Activated CD8-positive, alpha-beta memory T cell treated with anti-CD3 and anti-CD28 coated beads for 36 hours (primary cell): Measurements from ENCODE around the gene ITGA3. TPM values are rescaled to one million over a fixed set of nuclear protein-coding genes. Genes with fewer than 3 reads are reported as not detected.
"Not testable (repeated sequence)": the region's sequence is repeated elsewhere in the genome, so short reads cannot be mapped to it uniquely, and the experiment has no call there.

ENCODE experiments used
- CTCF ChIA-PET: fragments of 350-600 bp; sonication (Branson Sonifier 250); formaldehyde crosslinking; loops from one replicate; lab custom pipeline; 2021; ENCODE audit warnings: antibody characterized with exemption; lab: Charles Lee
- POLR2A ChIA-PET: fragments of 350-600 bp; sonication (Branson Sonifier 250); formaldehyde crosslinking; loops from one replicate; lab custom pipeline; 2021; ENCODE audit warnings: antibody characterized with exemption; lab: Charles Lee
- total RNA-seq, 2 experiments: library from RNA; stranded (reverse); gene quantifications; one replicate each; pipeline ENCODE4 v1.2.3, GENCODE V29; 2021

The ITGA3 gene
- total RNA-seq, 2 experiments from 2014 or later = 8.0 to 8.2 TPM

DNA sequence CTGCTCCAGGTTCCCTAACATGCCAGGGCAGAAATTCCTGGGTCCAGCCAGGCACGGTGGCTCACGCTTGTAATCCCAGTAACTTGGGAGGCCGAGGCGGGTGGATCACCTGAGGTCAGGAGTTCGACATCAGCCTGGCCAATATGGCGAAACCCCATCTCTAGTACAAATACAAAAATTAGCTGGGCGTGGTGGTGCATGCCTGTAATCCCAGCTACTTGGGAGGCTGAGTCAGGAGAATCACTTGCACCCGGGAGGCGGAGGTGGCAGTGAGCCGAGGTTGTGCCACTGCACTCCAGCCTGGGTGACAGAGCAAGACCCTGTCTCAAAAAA is 5.8 kb downstream of the ITGA3 start:
- CTCF ChIA-PET = interaction anchor here (0.7 kb wide), 1 partner anchor 152 kb away, joined by 3 read pairs; no protein-coding TSS in a partner anchor

DNA sequence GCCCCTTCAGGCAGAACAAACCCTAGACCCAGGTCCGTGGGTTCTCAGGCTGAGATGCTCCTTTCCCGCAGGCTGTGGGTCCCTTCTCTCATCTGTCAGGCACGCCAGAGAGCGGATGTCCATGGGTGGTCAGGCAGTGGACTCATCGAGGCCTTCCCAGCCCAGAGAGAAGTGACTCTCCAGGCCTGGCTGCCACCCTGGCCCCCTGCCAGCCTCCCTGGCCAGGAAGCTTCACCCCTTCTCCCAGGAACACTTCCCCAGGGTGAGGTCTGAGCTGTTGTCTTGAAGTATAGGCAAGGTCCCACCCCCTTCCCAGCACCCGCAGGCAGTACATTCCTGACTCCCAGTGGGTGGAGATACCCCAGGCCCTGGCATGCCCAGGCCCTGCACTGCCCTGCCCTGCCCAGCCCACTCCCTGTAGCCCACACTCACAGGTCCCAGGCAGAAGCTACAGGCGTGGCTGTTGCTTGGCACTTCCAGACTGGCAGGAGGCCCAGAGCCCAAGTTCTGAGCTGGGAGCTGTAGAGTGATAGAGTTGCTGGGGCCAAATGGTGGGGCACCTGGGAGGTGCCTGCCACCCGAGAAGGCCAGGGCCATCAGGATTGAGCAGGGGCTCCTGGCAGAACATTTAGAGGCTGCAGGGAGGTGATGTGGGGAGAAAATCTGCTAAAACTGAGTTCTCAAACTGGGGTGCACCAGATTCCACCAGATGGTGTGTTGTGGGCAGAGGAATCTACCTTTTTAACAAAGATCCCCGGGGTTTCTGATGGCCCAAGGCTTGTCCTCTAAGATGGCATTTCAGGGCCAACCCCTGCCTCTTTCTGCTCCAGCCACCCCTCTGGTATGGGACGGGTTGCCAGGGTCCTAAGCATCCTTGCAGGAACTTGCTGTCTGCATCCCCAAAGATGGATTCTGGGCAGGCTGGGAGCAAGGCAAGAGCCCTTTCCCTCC is 6.7 kb downstream of the ITGA3 start:
- POLR2A ChIA-PET = interaction anchor here (0.6 kb wide), 1 partner anchor 1063 kb away, joined by 5 read pairs; no protein-coding TSS in a partner anchor
- CTCF ChIA-PET = no interaction called here

More for the DNA sequence above, 5.8 kb downstream of the ITGA3 start:
- POLR2A ChIA-PET = not testable (repeated sequence)

DNA sequence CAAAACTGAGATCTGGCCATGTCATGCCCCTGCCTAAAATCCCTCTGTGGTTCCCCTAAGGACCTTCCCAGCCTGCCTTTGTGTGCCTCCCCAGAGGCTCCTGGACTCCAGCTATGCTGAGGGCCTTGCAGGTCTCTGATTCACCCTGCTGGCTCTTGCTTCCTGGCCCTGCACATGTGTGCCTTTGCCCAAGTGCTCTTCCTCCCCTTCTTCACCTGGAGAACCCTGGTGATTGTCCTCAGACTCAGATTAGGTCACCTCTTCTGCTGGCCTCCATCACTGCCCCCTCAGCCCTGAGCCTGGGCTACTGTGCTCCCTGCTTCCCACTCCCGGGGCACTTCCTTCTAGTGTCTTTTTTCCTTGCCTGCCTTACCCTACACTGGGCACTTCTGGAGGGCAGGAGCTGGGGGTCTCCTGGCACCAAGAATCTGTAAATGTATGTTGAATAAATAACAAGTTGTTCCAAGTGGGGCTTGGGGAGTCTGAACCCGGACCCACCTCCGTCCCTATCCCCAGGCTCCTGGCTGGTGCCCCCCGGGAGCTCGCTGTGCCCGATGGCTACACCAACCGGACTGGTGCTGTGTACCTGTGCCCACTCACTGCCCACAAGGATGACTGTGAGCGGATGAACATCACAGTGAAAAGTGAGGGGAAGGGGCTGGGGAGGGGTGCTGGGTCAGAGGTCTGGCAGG is 7.8 kb downstream of the ITGA3 start:
- ChIA-PET CTCF (no interaction called here), POLR2A (no interaction called here)

DNA sequence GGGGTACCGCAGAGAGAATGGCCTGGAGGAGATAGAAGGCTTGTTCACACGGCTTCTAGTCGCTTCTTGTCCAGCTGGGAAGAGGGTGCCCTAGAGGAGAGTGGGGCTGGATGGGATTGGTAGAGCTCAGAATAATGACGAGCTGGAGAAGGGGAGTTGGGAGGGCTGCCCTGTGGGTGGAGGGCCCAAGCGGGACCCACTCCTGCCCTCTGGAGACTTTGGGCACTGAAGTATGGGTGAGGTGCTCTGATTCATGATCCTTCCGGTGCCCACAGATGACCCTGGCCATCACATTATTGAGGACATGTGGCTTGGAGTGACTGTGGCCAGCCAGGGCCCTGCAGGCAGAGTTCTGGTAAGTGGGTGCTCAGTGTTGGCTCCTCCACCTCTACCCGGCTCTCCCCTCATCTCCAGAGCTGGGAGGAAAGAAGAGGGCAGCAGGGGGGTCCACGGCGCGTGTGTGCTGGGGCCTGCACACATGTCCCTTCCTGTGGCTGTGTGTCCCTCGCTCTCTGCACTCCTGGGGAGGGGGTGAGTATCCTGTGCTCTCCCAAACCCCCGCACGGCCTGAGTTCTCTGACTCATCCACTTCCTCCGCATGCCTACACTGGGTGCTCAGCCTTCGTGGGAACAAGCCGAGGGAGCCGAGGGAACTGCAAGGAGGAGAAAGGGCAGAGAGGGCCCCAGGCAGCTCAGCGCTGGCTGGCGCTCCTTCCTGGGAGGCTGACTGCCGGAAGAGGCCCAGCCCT is 8.5 kb downstream of the ITGA3 start:
- ChIA-PET CTCF (interaction anchor here (0.6 kb wide), 2 partner anchors 60 to 246 kb away, joined by 3 read pairs; no protein-coding TSS in a partner anchor), POLR2A (no interaction called here)

DNA sequence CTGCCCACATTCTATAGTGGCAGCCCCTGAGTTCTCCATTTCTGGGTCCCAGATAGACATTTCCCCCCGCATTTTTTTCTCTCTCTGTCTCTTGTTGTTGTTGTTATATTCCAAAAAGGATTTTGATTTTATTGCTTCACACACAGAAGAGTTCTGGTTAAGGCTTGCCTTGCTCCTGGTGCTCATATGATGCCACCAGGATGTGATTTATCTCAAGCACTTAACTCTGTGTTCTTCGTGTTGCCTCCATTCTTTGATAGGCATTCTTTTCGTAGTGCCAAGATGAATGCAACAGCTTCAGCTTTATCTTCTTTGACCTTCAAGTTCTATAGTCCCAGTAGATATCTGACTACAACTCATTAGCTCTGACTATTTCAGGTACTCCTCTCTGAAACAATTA is 9.1 kb downstream of the ITGA3 start:
- CTCF ChIA-PET = interaction anchor here (0.6 kb wide), 2 partner anchors 61 to 247 kb away, joined by 3 read pairs; no protein-coding TSS in a partner anchor
- POLR2A ChIA-PET = no interaction called here

DNA sequence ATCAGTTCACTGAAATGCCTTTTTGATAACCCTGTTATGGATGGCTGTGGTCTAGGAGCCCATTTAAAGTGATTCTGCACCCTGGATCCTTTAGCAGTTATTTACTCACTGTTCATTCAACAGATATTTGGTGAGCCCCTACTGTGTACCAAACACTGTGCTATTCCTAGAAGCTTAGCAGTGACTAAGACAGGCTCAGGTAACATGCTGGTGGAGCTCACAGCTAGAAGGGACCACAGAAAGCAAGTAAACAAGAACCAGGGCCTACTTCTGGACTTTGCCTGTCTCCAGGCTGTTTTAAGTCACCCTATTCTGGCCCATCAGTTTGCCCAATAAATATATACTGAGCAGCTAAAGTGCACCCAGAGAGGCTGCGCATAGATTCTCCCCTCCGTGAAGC is 11.1 kb downstream of the ITGA3 start:
- CTCF ChIA-PET = interaction anchor here (0.5 to 1.7 kb wide), 6 partner anchors 11 to 530 kb away, joined by 3 to 7 read pairs (median 4); partner anchors contain the start of gene ITGA3
- POLR2A ChIA-PET = no interaction called here

DNA sequence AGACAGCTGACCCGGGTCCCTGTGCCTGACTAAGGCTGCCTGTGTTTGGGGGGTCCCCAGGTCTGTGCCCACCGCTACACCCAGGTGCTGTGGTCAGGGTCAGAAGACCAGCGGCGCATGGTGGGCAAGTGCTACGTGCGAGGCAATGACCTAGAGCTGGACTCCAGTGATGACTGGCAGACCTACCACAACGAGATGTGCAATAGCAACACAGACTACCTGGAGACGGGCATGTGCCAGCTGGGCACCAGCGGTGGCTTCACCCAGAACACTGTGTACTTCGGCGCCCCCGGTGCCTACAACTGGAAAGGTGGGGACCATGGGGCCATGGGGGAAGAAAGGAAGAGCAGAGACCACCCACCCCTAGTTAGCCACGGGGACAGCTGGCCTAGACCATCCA is 12.1 kb downstream of the ITGA3 start:
- POLR2A ChIA-PET = no interaction called here
- CTCF ChIA-PET = interaction anchor here (1.7 kb wide), 1 partner anchor 42 kb away, joined by 7 read pairs; no protein-coding TSS in a partner anchor

DNA sequence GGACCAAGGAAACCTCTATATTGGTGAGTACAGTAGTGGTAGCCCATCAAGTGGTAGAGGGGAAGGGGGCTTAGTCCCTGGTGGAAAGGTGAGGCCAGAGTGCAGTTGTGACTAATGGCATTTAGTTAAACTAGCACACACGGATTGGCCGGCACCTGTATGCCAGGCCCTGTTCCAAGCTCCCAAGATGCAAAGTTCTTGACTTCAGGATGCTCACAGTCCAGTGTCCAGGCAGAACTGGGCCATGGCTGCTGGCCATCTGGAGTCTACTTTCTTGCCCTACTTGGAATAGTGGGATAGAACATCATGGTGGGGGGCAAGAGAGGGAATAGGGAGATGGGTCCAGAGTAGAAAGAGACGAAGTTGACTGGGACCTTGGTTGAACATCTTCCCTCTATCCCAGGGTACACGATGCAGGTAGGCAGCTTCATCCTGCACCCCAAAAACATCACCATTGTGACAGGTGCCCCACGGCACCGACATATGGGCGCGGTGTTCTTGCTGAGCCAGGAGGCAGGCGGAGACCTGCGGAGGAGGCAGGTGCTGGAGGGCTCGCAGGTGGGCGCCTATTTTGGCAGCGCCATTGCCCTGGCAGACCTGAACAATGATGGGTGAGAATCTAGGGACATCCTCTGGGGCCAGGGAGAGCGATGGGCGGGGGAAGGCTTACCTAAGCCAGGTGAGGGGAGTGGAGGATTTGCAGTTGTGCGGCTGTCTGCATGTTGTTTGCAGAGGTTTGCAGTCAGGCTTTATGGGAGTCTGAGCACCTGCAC is 15.2 kb downstream of the ITGA3 start:
- ChIA-PET CTCF (interaction anchor here (0.9 kb wide), 1 partner anchor 16 kb away, joined by 4 read pairs; no protein-coding TSS in a partner anchor), POLR2A (no interaction called here)

DNA sequence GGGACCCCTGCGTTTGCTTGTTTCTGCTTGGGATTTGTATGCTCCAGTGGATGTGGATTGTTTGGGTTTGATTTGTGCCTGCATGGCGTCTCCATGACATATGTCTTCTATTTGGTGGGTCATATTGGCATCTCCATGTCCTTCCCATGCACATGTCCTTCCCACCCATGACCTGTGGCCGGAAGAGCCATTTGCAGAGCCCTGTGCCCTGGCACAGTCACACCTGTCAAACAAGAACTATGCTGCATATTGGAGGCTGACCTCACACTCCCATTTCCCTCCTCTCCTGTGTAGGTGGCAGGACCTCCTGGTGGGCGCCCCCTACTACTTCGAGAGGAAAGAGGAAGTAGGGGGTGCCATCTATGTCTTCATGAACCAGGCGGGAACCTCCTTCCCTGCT is 15.8 kb downstream of the ITGA3 start:
- POLR2A ChIA-PET = no interaction called here
- CTCF ChIA-PET = no interaction called here

DNA sequence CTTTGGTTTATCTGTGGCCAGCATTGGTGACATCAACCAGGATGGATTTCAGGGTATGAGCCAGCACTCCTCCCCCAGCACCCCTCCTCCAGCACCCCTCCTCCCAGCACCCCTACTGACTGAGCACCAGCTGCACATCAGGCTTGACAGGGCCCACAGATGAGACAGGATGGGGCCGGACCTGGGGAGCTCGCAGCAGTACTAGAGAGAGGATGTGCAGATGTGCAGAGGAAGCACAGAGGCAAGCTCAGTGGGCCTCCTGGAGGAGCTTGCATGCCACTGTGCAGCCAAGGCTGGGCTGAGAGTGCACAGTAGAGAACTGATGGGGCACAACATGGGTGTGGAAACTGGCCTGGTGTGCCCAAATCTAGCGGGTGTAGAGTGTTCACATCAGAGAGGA is 16.2 kb downstream of the ITGA3 start:
- CTCF ChIA-PET = interaction anchor here (1.2 kb wide), 1 partner anchor 22 kb away, joined by 3 read pairs; no protein-coding TSS in a partner anchor
- POLR2A ChIA-PET = no interaction called here

DNA sequence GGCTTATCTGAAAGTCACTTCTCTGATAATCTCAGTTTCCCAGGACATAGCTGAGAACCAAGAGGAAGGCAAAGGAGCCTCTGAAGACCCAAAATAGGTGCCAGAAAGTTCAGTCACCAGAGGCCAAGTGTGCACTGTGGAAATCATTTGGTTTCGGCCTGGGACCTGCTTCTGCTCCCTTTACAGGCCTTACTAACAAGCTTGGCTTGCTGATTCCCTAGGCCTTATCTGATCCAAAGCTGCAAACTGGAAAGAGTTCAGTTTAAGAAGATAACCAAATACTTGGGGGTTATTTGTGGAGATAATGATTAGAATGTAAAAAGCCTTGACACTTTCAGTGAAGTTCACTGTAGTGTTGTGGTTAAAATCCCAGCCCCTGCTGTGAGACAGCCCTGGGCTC is 17.0 kb downstream of the ITGA3 start:
- POLR2A ChIA-PET = no interaction called here

DNA sequence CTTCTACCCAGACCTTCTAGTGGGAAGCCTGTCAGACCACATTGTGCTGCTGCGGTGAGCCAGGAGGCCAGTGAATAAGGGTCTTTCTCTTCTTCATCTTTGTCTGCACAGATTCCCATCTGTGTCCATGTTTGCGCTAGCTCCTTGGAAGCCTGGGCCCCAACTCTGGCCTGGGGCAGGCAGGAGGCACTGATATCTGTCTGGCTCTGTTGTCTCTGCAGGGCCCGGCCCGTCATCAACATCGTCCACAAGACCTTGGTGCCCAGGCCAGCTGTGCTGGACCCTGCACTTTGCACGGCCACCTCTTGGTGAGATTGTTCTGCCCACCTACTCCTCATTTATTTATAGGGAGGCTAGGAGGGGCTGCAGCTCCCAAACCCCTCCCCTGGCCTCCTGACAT is 18.3 kb downstream of the ITGA3 start:
- ChIA-PET POLR2A (no interaction called here), CTCF (interaction anchor here (1.0 kb wide), 1 partner anchor 13 kb away, joined by 4 read pairs; no protein-coding TSS in a partner anchor)

More for the DNA sequence above, 17.0 kb downstream of the ITGA3 start:
- CTCF ChIA-PET = interaction anchor here (0.6 to 1.2 kb wide), 3 partner anchors 15 to 47 kb away, joined by 3 to 4 read pairs (median 3); no protein-coding TSS in a partner anchor

DNA sequence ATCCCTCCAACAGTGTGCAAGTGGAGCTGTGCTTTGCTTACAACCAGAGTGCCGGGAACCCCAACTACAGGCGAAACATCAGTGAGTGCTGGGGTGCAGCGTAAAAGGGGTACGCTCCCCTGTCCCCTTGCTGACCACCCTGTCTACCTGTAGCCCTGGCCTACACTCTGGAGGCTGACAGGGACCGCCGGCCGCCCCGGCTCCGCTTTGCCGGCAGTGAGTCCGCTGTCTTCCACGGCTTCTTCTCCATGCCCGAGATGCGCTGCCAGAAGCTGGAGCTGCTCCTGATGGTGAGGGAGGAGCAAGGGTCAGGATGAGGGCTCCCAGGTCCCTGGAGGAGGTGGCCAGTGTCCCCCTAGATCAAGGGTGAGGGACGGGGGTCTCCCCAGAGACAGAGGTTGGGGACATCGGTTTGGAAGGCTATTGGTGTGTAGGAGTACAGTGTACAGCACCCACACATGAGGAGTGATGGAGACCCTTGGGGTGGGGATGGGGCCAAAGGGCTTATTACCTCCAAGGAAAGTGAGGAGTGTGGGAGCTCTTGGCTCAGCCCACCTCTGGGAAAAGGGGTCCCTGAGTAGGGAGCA is 19.6 kb downstream of the ITGA3 start:
- CTCF ChIA-PET = interaction anchor here (0.8 kb wide), 1 partner anchor 79 kb away, joined by 3 read pairs; no protein-coding TSS in a partner anchor

DNA sequence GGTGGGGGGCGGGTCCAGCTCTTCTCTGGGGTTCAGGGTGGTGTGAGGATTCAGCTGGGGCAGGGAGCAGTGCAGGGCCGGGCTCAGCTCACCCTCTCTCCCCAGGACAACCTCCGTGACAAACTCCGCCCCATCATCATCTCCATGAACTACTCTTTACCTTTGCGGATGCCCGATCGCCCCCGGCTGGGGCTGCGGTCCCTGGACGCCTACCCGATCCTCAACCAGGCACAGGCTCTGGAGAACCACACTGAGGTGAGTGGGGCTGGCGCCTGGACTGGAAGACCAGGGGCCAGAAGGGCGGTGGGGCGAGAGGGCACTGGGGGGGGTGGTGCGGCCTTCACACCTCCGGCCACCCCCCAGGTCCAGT is 20.3 kb downstream of the ITGA3 start:
- POLR2A ChIA-PET = no interaction called here

More for the DNA sequence above, 19.6 kb downstream of the ITGA3 start:
- POLR2A ChIA-PET = no interaction called here

DNA sequence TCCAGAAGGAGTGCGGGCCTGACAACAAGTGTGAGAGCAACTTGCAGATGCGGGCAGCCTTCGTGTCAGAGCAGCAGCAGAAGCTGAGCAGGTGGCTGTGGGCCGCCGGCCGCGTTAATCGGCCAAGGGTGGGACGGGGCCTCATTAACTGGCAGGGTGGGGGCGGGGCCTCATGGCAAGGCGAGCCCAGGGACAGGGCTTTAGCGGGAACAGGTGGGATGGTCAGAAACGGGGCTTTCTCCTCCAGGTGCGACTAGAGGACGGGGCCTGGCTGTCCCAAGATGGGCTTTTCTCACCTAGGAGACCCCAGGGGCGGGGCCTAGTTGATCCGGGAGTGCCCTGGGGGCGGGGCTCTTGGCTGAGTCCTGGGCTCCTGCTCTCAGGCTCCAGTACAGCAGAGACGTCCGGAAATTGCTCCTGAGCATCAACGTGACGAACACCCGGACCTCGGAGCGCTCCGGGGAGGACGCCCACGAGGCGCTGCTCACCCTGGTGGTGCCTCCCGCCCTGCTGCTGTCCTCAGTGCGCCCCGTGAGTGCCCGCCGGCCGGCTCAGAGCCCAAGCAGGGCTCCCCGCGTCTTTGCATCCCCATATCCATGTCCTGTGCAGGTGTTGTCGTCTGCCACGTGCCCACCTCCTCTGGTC is 20.8 kb downstream of the ITGA3 start:
- CTCF ChIA-PET = interaction anchor here (2.3 kb wide), 1 partner anchor 11 kb away, joined by 15 read pairs; no protein-coding TSS in a partner anchor
- POLR2A ChIA-PET = no interaction called here

More for the DNA sequence above, 20.3 kb downstream of the ITGA3 start:
- CTCF ChIA-PET = interaction anchor here (0.8 kb wide), 1 partner anchor 80 kb away, joined by 3 read pairs; no protein-coding TSS in a partner anchor

DNA sequence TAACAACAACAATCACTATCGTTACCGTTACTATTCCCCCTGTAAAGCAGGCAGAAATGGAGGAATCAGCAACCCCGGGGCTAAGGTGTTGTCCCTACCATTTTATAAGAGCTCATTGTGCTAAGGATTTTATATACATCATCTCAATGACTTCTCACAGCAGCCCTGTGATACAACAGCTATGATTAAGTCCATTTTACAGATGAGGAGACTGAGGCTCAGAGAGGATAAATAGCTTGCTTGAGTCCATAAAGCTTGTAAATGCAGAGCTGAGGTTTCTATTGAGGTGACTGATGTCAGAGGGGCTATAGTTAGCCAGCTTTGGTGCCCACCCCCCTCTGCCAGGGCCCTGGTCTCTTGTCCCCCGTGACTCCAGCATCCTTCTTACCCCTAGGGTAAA is 22.5 kb downstream of the ITGA3 start:
- CTCF ChIA-PET = interaction anchor here (0.6 to 2.6 kb wide), 5 partner anchors 9 to 90 kb away, joined by 4 to 15 read pairs (median 5); partner anchors contain the start of gene ITGA3
- POLR2A ChIA-PET = no interaction called here
